Activated T-cell treated with anti-CD3 and anti-CD28 coated beads for 4 hours (primary cell): ENCODE data around the gene SPINDOC.
"Not testable (repeated sequence)": the region's sequence is repeated elsewhere in the genome, so short reads cannot be mapped to it uniquely, and the experiment has no call there.

Source experiments
- DNase-seq: peaks from one replicate; pipeline ENCODE4 v3.0.0-alpha.2; 2020

The SPINDOC gene

GRCh38 chr11:63791495-63792167 lies 21.6 kb upstream of the SPINDOC start:
- no peak for DNase-seq

- no peak for DNase-seq
Measured at GRCh38 chr11:63793161-63793560, 20.1 kb upstream of the SPINDOC start.

GRCh38 chr11:63795066-63795465 lies 18.2 kb upstream of the SPINDOC start:
- DNase-seq, result no peak

DNA sequence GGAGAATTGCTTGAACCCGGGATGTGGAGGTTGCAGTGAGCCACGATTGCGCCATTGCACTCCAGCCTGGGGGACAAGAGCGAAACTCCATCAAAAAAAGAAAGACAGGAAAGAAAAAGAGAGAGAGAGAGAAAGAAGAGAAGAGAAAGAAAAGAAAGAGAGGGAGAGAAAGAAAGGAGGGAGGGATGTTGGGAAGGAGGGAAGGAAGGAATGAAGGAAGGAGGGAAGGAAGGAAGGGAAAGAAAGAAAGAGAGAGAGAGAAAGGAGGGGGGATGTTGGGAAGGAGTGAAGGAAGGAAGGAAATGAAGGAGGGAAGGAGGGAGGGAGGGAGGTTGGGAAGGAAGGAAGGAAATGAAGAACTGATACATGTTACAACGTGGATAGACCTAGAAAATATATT lies 12.3 kb upstream of the SPINDOC start:
- DNase-seq, result no peak

- DNase-seq, result no peak
Measured at GRCh38 chr11:63802637-63803414, 10.4 kb upstream of the SPINDOC start.

DNA sequence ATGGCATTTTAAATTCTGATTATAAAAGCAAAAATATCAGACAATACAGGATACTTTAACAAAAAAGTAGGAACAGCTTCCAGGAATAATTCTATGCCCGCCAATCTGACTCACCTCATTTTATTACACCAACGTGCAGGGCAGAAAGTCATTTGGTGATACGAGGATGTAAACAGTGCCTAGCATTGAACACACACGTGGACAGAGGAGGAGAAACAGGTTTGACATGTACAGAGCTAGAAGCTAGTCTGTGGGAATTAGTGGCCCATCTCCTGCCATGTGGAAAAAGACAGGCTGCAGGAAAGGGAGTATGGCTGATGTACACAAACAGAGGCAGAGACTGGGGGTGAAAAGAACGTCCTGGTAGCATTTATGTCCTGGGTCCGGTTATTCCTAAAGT lies 9.0 kb upstream of the SPINDOC start:
- no peak for DNase-seq

DNA sequence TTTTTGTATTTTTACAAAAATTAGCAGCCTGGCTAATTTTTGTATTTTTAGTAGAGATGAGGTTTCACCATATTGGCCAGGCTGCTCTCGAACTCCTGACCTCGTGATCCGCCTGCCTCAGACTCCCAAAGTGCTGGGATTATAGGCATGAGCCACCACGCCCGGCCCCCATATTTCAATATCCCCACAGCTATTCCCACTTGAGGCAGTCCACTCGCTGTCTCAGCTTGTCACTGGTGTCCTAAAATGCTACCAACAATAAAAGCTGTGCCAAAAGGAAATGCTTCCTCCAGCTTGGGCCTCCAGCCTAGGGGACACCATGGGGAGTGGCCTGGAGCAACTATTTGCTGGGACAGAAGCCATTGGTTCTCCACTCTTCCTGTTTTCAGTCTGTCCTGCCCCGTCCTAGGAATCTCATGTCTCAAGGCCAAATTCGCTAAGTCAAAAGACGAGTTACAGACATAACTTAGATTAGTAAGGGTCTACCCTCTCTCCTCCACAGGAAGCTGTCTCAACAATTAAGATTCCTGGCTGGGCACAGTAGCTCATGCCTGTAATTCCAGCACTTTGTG lies 7.3 kb upstream of the SPINDOC start:
- DNase-seq, result no peak

DNA sequence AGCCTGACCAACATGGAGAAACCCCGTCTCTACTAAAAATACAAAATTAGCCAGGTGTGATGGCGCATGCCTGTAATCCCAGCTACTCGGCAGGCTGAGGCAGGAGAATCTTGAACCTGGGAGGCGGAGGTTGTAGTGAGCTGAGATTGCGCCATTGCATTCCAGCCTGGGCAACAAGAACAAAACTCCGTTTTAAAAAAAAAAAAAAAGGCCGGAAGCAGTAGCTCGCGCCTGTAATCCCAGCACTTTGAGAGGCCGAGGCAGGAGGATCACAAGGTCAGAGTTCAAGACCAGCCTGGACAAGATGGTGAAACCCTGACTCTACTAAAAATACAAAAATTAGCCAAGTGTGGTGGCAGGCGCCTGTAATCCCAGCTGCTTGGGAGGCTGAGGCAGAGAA lies 2.9 kb upstream of the SPINDOC start:
- not testable (repeated sequence) for DNase-seq

GRCh38 chr11:63811522-63811921 lies 1.7 kb upstream of the SPINDOC start:
- no peak for DNase-seq

DNA sequence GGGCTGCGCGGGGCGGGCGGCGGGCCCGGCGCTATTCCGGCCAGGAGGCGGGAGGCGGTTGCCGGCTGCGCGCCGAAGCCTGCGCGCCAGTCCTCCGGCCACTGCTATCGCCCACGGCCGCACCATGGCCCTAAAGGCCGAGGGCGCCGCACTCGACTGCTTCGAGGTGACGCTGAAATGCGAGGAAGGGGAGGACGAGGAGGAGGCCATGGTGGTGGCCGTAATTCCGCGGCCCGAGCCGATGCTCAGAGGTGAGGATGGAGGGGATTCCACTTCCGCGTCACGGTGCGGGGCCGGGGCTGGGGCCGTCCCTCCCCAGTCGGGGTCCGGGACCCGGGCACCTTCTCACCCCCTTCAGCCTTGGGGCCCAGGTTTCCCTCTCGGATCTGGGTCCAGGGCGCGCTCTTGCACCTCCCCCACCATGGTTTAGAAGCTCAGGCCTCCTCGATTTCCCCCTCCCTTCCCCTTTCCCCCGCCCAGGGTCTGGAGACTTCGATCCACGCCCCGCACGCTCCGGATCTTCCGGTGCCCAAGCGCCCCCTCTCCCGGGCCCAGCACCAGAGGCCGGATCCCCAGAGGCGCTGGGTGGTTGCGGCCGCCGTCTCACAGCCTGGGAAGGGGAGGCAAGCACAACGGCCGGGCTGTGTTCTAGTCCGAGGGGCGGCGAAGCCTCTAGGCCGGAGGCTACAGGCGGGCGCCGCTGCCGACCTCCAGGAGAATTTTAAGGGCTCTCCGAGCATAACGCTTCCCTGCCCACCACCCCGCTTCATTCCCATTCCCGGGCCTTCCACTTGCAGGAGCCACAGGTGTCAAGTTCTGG lies 517 bp downstream of the SPINDOC start:
- no peak for DNase-seq

GRCh38 chr11:63814383-63814736 lies 1.1 kb downstream of the SPINDOC start:
- no peak for DNase-seq

GRCh38 chr11:63816166-63816565 lies 2.9 kb downstream of the SPINDOC start:
- DNase-seq, result no peak

DNA sequence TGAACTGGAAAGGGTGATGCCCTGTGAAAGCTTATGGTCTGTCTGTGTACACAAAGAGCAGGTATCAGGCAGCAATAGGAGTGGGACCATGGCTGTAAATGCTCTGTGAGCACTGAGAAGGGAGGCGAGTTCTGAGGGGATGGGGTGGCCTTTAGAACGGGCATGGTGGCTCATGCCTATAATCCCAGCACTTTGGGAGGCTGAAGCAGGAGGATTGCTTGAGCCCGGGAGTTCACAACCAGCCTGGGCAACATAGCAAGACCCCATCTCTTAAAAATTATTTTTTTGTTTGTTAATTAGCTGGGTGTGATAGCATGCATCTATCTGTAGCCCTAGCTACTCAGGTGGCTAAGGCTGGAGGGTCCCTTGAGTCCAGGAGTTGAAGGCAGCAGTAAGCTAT lies 3.5 kb downstream of the SPINDOC start:
- no peak for DNase-seq

DNA sequence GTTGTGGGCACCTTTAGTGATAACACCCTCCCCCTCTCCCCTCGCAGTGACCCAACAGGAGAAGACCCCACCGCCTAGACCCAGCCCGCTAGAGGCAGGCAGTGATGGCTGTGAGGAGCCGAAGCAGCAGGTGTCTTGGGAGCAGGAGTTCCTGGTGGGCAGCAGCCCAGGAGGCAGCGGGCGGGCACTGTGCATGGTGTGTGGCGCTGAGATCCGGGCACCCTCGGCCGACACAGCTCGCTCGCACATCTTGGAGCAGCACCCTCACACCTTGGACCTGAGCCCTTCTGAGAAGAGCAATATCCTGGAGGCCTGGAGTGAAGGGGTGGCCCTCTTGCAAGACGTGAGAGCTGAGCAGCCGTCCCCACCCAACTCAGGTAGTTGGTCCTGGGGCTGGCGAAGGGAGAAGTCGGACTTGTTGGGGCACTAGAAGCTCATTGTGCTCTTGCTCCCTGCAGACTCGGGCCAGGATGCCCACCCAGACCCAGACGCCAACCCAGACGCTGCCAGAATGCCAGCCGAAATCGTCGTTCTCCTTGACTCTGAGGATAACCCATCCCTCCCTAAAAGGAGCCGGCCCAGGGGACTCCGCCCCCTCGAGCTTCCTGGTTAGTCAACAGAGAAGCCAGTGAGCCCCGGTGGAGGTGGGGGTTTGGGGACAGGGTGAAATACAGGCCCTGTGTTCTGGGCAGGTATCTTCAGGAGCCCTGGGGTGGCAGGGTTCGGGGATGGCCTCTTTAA lies 4.7 kb downstream of the SPINDOC start:
- DNase-seq, result no peak

GRCh38 chr11:63818609-63819008 lies 5.4 kb downstream of the SPINDOC start:
- DNase-seq, result no peak

DNA sequence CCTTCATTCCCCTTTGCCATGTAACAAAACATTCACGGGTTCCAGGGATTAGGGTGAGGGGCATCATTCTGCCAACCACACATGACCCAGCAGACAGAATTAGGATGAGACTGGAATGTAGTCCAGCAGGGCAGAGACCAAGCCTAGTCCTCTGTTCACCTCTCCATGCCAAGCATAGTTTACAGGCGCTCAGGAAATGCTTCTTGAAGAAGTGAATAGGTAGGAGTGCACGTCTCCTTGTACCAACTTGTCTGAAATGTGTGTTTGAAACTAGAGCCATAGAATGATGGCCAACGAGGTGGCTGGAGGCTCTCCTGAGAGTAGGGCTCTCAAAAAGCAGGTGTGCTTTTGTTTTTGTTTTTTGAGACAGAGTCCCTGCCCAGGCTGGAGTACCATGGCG lies 8.2 kb downstream of the SPINDOC start:
- no peak for DNase-seq

DNA sequence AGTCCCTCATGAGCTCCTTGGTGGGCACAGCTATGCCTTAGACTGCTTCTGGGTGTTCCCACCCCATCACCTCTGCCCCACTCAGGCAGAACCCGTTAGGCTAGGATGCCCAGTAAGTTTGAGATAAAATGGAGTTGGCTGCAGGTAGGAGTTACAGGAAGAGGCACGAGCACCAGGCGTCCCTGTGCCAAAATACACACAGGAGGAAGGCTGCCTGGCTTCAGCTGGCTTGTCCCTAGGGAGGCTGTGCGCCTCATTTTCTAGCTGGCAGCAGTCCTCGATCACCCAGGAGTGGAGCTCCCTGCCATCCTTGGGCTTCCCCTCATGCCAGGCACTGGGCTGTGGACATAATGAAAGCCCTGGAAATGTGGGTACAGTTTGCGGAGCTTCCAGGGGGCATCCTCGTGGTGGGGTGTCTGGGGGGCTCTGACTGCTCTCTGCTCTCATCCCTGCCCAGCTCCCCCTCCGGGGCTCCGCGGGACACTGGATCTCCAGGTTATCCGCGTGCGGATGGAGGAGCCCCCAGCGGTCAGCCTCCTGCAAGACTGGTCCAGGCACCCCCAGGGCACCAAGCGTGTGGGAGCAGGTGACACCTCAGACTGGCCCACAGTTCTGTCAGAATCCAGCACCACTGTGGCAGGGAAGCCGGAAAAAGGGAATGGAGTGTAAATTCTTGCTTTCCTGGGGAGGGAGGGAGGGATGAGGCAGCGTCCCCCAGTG lies 13.4 kb downstream of the SPINDOC start:
- DNase-seq, result no peak

DNA sequence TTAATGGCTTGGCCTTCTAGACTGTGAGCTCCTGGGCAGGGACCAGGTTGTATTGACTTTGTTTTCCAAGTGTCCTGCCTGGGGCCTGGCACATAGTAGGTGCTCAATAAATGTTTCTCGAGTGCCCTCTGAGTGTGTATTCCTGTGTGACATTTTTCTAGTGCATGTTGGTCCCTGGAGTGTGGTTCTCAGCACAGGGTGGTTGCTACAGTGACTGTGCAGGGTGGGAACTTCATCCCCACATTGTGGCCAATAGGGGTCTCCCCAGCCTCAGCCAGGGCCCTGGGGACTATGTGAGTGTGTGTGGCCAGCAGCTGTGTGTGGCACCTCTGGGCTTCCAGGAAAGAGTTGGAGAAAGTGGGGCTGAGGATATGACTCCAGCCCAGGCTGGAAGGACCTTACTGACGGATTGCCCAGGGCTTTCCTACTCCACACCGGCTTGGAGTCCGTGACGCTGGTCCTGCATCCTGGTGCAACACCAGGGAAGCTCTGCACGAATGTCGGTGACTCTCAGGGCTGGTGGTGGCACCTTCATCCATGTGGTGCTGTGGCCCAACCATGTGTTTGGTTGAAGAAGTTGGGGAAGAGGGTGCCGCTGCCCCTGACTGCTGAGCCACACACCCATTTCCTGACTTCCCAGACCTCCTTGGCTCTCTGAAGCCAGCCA lies 16.7 kb downstream of the SPINDOC start:
- no peak for DNase-seq

GRCh38 chr11:63831326-63831725 lies 18.1 kb downstream of the SPINDOC start:
- DNase-seq, result no peak

- no peak for DNase-seq
Measured at GRCh38 chr11:63832336-63832735, 19.1 kb downstream of the SPINDOC start.

- DNase-seq, result no peak
Measured at GRCh38 chr11:63833048-63833447, 19.8 kb downstream of the SPINDOC start.
